Tibial nerve (tissue), 4 donors: ENCODE measurements around the gene RIN1. TPM values are rescaled to one million over a fixed set of nuclear protein-coding genes. Genes with fewer than 3 reads are reported as not detected.

Experiments used
- DNase-seq, 2 donors: peaks; one replicate each; pipeline ENCODE4 v3.0.0-alpha.2; 2019; ENCODE audit warnings: low spot score in 2 of 2
- H3K27ac ChIP-seq, 4 donors: fragments of 200-600 bp; sonication (generic) in 3 of 4; one replicate each; pipeline ENCODE4 v1.5.1; 2017 to 2019; ENCODE audit warnings: mild to moderate bottlenecking in 1 of 4
- H3K27me3 ChIP-seq, 2 donors: fragments of 200-600 bp; sonication (generic) in 1 of 2; one replicate each; pipeline versions ENCODE4 v1.5.1 to v1.6.0; 2017 to 2019
- H3K36me3 ChIP-seq, 3 donors: fragments of 200-600 bp; sonication (generic); one replicate each; pipeline ENCODE4 v1.5.1; 2018 to 2019
- H3K4me1 ChIP-seq, 4 donors: fragments of 200-600 bp; sonication (generic) in 3 of 4; one replicate each; pipeline ENCODE4 v1.5.1; 2017 to 2019
- H3K4me3 ChIP-seq, 4 donors: fragments of 200-600 bp; sonication (generic) in 3 of 4; one replicate each; pipeline ENCODE4 v1.5.1; 2017 to 2019; ENCODE audit warnings: mild to moderate bottlenecking in 1 of 4, moderate library complexity in 1 of 4
- H3K9me3 ChIP-seq, 4 donors: fragments of 200-600 bp; sonication (generic) in 3 of 4; one replicate each; pipeline ENCODE4 v1.5.1; 2017 to 2019
- CTCF ChIP-seq, 5 experiments: fragments of 200-600 bp in 3 of 5; fragments of 450-650 bp in 2 of 5; sonication (generic) in 3 of 5; IDR thresholded peaks; one replicate each; pipeline ENCODE4 v1.5.1; 2016 to 2019; ENCODE audit warnings: antibody characterized with exemption in 5 of 5, mild to moderate bottlenecking in 3 of 5, moderate library complexity in 2 of 5
- EP300 ChIP-seq, 2 donors: sonication (generic); formaldehyde crosslinking; IDR thresholded peaks; one replicate each; pipeline ENCODE4 v1.6.1; 2017; ENCODE audit warnings: antibody characterized with exemption in 2 of 2, mild to moderate bottlenecking in 1 of 2
- POLR2A ChIP-seq, 2 donors: fragments of 450-650 bp; IDR thresholded peaks; one replicate each; pipeline ENCODE4 v1.6.1; 2017; ENCODE audit warnings: antibody characterized with exemption in 2 of 2, mild to moderate bottlenecking in 2 of 2, moderate library complexity in 2 of 2
- WGBS, 2 donors: methylation state at CpG; one replicate each; pipeline ENCODE4 v1.1.5; 2018; 5-methylcytosine and 5-hydroxymethylcytosine counted together
- total RNA-seq, 4 donors: library from RNA; depleted of rRNA; stranded (reverse); fragments of >200 nt; gene quantifications; one replicate each; pipeline ENCODE4 v1.1.0, GENCODE V29; 2016

RIN1 gene
- total RNA-seq, 4 donors from 2014 or later = 2.4 to 14.1 (median 4.1) TPM

GRCh38 chr11:66309475-66309874 is 26.8 kb downstream of the RIN1 start:
- Histone ChIP-seq H3K9me3 (no peaks in the 10 kb centered on the region), H3K4me1 (peaks cover 0 to 21% (median 6%) of the 10 kb centered on the region in 4 donors), H3K27me3 (no peaks in the 10 kb centered on the region), H3K4me3 (no peak overlapping the region), H3K36me3 (no peaks in the 10 kb centered on the region), H3K27ac (no peak overlapping the region)
- WGBS, 2 donors = 53 to 58% methylated on average over 3 of the region's 3 CpGs
- TF ChIP-seq CTCF (IDR thresholded peaks at IDR 0.05) = no peak
- TF ChIP-seq EP300 (IDR thresholded peaks at IDR 0.05) = no peak
- no peak for TF ChIP-seq POLR2A (IDR thresholded peaks at IDR 0.05)
- no peak for DNase-seq

GRCh38 chr11:66302656-66303055 is 33.6 kb downstream of the RIN1 start:
- H3K4me1 ChIP-seq = no peaks in the 10 kb centered on the region
- H3K4me3 ChIP-seq = no peak overlapping the region
- no peaks in the 10 kb centered on the region for H3K27me3 ChIP-seq
- no peaks in the 10 kb centered on the region for H3K9me3 ChIP-seq
- TF ChIP-seq EP300 (IDR thresholded peaks at IDR 0.05) = no peak
- no peak for TF ChIP-seq CTCF (IDR thresholded peaks at IDR 0.05)
- no peak for TF ChIP-seq POLR2A (IDR thresholded peaks at IDR 0.05)
- 80 to 84% methylated on average over 12 of the region's 12 CpGs for WGBS, 2 donors
- DNase-seq = no peak
- no peak overlapping the region for H3K27ac ChIP-seq
- H3K36me3 ChIP-seq = no peaks in the 10 kb centered on the region

GRCh38 chr11:66299186-66299585 is 37.0 kb downstream of the RIN1 start:
- Histone ChIP-seq H3K4me3 (no peak overlapping the region), H3K9me3 (no peaks in the 10 kb centered on the region), H3K27ac (no peak overlapping the region), H3K4me1 (no peaks in the 10 kb centered on the region), H3K27me3 (peaks cover 0 to 4% of the 10 kb centered on the region in 2 donors), H3K36me3 (no peaks in the 10 kb centered on the region)
- 23 to 44% methylated on average over 3 of the region's 3 CpGs for WGBS, 2 donors
- TF ChIP-seq POLR2A (IDR thresholded peaks at IDR 0.05) (no peak), EP300 (IDR thresholded peaks at IDR 0.05) (no peak), CTCF (IDR thresholded peaks at IDR 0.05) (no peak)
- no peak for DNase-seq

- Histone ChIP-seq H3K9me3 (no peaks in the 10 kb centered on the region), H3K36me3 (no peaks in the 10 kb centered on the region), H3K4me1 (no peaks in the 10 kb centered on the region), H3K4me3 (no peak overlapping the region), H3K27me3 (peaks cover 0 to 20% of the 10 kb centered on the region in 2 donors), H3K27ac (no peak overlapping the region)
- no peak for DNase-seq
- whole genome bisulfite sequencing, 2 donors = 50 to 62% methylated on average over 8 of the region's 8 CpGs
- TF ChIP-seq CTCF (IDR thresholded peaks at IDR 0.05) (no peak), POLR2A (IDR thresholded peaks at IDR 0.05) (no peak), EP300 (IDR thresholded peaks at IDR 0.05) (no peak)
Measured at GRCh38 chr11:66297610-66298009, 38.6 kb downstream of the RIN1 start.

- Histone ChIP-seq H3K27ac (no peak overlapping the region), H3K4me1 (peaks cover 0 to 18% (median 6%) of the 10 kb centered on the region in 4 donors), H3K4me3 (no peak overlapping the region), H3K27me3 (peaks cover 0 to 37% of the 10 kb centered on the region in 2 donors), H3K9me3 (no peaks in the 10 kb centered on the region), H3K36me3 (no peaks in the 10 kb centered on the region)
- 82 to 91% methylated on average over 87 to 101 of the region's 123 CpGs for WGBS, 2 donors
- DNase-seq = no peak
- TF ChIP-seq POLR2A (IDR thresholded peaks at IDR 0.05) = no peak
Measured at GRCh38 chr11:66294626-66295620, 41.3 kb downstream of the RIN1 start.
